Left lung (tissue), 10 donors: Measurements from ENCODE around the gene DDX3X. TPM values are rescaled to one million over a fixed set of nuclear protein-coding genes. Genes with fewer than 3 reads are reported as not detected.
"Not testable (repeated sequence)": the region's sequence is repeated elsewhere in the genome, so short reads cannot be mapped to it uniquely, and the experiment has no call there.

Source experiments
- ATAC-seq: fragments of 200-7000 bp; cut with Tn5 transposase; one replicate; pipeline ENCODE4 v1.9.1; 2020; ENCODE audit warnings: moderate library complexity
- DNase-seq, 4 donors: peaks; one replicate each; pipeline ENCODE4 v3.0.0-alpha.2; 2013 to 2020
- H3K27ac ChIP-seq, 2 donors: fragments of 200-600 bp; sonication (generic) in 1 of 2; one replicate each; pipeline versions ENCODE4 v1.5.0 to v1.8.0; 2020 to 2021
- H3K27me3 ChIP-seq, 2 donors: fragments of 200-600 bp; sonication (generic) in 1 of 2; one replicate each; pipeline versions ENCODE4 v1.5.0 to v1.8.0; 2020 to 2021
- H3K36me3 ChIP-seq, 2 donors: fragments of 200-600 bp; sonication (generic) in 1 of 2; one replicate each; pipeline versions ENCODE4 v1.5.0 to v1.8.0; 2020 to 2021
- H3K4me1 ChIP-seq, 2 donors: fragments of 200-600 bp; one replicate each; pipeline ENCODE4 v1.8.0; 2021
- H3K4me3 ChIP-seq, 2 donors: fragments of 200-600 bp; sonication (generic) in 1 of 2; one replicate each; pipeline versions ENCODE4 v1.5.0 to v1.8.0; 2020 to 2021; ENCODE audit warnings: mild to moderate bottlenecking in 1 of 2
- H3K9me3 ChIP-seq, 2 donors: fragments of 200-600 bp; sonication (generic) in 1 of 2; one replicate each; pipeline versions ENCODE4 v1.5.0 to v1.8.0; 2020 to 2021
- intact Hi-C, 2 donors: fragments of 100-400 bp; cut with DNase I; formaldehyde crosslinking; loops; one replicate each; pipeline versions ENCODE4 v1.11.2 to v1.14.2; 2022
- polyA plus RNA-seq, 6 donors: library from polyadenylated mRNA; unstranded; fragments of 120-200 nt; gene quantifications; one replicate each; pipeline ENCODE4 v1.2.1, GENCODE V29; 2013; ENCODE audit not compliant: insufficient read length in 6 of 6
- total RNA-seq, 2 donors: library from RNA; stranded (reverse); fragmentation: NEBNext Ultra II Directional; extraction: Animal tissue kit (Norgen Biotek cat#: 25700); gene quantifications; one replicate each; pipeline ENCODE4 v1.2.1, GENCODE V29; 2021
- TF ChIP-seq, protein P1 (sequence below), 2 donors: fragments of 200-600 bp; sonication (generic) in 1 of 2; IDR thresholded peaks; one replicate each; pipeline versions ENCODE4 v1.5.0 to v1.8.0; 2021; ENCODE audit warnings: antibody characterized with exemption in 2 of 2
- donor health status: DM: no; HTN: yes; CAD: no.
- donor health status: DM: no; HTN: no; CAD: no.

Gene DDX3X
- total and polyA plus RNA-seq, 8 donors: 239 to 360 (median 266) TPM

DNA sequence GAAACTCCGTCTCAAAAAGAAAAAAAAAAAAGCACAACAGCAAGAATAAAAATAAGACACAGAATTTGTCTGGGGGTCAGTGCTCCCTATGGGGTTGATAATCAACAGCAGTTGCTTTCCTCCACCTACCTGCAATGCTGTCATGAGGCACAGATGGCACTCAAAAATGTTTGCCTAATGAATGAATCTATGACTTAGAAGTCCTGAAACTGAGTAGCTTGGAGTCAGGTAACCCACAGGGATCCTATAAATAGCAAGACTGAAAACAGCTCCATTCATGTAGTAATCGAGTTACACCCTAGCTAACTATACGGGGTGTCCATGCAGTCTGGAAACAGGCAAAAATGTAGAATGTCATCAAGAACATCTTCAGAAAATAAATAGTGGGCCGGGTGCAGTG, 19.8 kb upstream of the DDX3X start:
- ATAC-seq: no peak
- Histone ChIP-seq H3K27ac (no peak overlapping the region), H3K4me1 (no peaks in the 10 kb centered on the region), H3K36me3 (no peaks in the 10 kb centered on the region), H3K27me3 (no peaks in the 10 kb centered on the region), H3K4me3 (no peak overlapping the region), H3K9me3 (no peaks in the 10 kb centered on the region)
- TF ChIP-seq, protein P1, sequence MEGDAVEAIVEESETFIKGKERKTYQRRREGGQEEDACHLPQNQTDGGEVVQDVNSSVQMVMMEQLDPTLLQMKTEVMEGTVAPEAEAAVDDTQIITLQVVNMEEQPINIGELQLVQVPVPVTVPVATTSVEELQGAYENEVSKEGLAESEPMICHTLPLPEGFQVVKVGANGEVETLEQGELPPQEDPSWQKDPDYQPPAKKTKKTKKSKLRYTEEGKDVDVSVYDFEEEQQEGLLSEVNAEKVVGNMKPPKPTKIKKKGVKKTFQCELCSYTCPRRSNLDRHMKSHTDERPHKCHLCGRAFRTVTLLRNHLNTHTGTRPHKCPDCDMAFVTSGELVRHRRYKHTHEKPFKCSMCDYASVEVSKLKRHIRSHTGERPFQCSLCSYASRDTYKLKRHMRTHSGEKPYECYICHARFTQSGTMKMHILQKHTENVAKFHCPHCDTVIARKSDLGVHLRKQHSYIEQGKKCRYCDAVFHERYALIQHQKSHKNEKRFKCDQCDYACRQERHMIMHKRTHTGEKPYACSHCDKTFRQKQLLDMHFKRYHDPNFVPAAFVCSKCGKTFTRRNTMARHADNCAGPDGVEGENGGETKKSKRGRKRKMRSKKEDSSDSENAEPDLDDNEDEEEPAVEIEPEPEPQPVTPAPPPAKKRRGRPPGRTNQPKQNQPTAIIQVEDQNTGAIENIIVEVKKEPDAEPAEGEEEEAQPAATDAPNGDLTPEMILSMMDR (IDR thresholded peaks at IDR 0.05): no peak
- no peak for DNase-seq
- intact Hi-C loops: no loop called here

DNA sequence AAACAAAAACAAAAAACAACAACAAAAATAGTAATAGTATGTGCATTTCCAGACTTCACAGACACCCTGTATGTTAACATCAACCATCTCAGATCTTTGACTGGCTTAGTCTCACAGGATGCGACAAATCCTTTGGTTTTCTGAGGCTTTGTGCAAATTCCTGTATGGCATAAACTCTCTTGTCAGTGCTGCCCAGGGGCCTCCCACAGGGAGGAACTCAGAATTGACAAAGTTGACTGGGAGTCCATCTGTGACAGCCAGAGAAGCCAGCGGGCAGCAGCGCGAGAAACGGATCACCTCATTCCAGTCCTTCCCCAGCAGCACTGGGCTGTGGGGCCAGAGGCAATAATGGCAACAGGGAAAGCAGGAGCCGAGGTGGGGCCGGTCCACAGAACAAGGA, 19.1 kb upstream of the DDX3X start:
- no peak for DNase-seq
- Histone ChIP-seq H3K27ac (no peak overlapping the region), H3K4me3 (no peak overlapping the region), H3K4me1 (no peaks in the 10 kb centered on the region), H3K36me3 (no peaks in the 10 kb centered on the region), H3K9me3 (no peaks in the 10 kb centered on the region), H3K27me3 (no peaks in the 10 kb centered on the region)
- TF ChIP-seq, protein P1 (IDR thresholded peaks at IDR 0.05): no peak
- intact Hi-C loops: no loop called here
- no peak for ATAC-seq

DNA sequence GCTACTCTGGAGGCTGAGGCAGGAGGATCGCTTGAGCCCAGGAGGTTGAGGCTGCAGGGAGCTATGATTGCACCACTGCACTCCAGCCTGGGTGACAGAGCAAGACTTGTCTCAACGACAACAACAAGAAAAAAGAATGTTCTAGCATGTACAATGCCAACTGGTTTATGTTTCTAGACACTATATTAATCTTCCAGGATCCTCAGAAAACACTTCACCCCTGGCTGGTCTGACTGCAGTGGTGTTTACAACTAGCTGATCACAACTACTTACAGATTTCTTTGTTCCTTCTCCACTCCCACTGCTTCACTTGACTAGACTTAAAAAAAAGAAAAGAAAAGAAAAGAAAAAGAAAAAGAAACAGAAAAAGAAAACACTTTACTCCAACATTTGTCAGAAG, 17.7 kb upstream of the DDX3X start:
- H3K36me3 ChIP-seq, H3K27ac ChIP-seq, H3K27me3 ChIP-seq, intact Hi-C loops, DNase-seq, H3K9me3 ChIP-seq, H3K4me3 ChIP-seq, H3K4me1 ChIP-seq, ATAC-seq: not testable (repeated sequence)

DNA sequence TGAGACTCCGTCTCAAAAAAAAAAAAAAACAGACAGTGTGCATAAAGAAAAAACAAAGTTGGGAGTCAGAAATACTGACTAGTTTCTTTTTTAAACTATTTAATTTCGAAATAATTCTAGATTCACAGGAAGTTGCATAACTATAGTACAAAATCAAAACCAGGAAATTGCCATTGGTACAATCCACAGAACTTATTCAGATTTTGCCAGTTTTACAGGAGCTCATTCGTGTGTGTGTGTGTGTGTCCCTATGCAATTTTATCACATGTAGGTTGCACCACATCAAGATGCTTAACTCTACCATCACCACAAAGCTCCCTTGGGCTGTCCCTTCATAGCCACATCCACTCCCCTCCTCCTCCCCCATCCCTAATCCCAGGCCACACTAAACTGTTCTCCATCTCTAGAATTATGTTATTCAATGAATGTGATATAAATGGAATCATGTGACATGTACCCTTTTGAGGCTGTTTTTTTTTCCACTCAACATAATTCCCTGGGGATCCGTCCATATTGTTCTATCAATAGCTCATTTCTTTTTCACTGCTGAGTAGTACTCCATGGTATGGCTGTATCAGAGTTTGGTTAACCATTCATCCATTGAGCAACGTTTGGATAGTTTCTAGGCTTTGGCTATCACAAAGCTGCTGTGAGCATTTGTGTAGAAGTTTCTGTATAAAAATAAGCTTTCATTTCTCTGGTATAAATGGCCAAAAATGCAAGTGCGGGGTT, 16.3 kb upstream of the DDX3X start:
- Histone ChIP-seq H3K36me3 (no peaks in the 10 kb centered on the region), H3K9me3 (no peaks in the 10 kb centered on the region), H3K27ac (no peak overlapping the region), H3K27me3 (no peaks in the 10 kb centered on the region), H3K4me1 (no peaks in the 10 kb centered on the region), H3K4me3 (no peak overlapping the region)
- TF ChIP-seq, protein P1 (IDR thresholded peaks at IDR 0.05): no peak
- ATAC-seq (peak; percentile 43), DNase-seq (no peak)
- intact Hi-C loops: no loop called here

DNA sequence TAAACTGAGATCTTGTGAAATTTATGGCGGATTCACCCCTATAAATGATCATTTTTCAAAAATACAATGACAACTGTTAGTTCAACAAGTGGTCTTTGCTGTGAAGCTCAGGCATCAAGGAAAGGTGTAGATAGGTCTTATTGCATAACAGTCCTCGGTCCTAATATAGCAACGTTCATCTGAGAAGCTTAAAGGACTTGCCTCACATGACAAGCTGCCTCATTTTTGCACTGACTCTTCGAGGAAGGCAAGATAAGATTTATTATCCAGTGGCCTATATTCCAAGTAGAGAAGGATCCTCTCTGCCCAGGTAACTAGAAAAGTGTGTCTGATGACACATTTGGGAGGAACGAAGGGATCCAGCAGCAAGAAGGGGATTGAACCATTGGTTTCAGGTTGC, 13.6 kb upstream of the DDX3X start:
- TF ChIP-seq, protein P1 (IDR thresholded peaks at IDR 0.05): no peak
- no peaks in the 10 kb centered on the region for H3K36me3 ChIP-seq
- no peaks in the 10 kb centered on the region for H3K4me1 ChIP-seq
- DNase-seq (no peak), ATAC-seq (no peak)
- no peak overlapping the region for H3K27ac ChIP-seq
- no peaks in the 10 kb centered on the region for H3K9me3 ChIP-seq
- H3K27me3 ChIP-seq: no peaks in the 10 kb centered on the region
- intact Hi-C loops: no loop called here
- no peak overlapping the region for H3K4me3 ChIP-seq
